ENCODE data around the gene CEP152.

CEP152 gene

GRCh38 chr15:48717458-48717857, 93.4 kb downstream of the CEP152 start:
- TF ChIP-seq ZNF792 (tag by site-specific recombination; IDR thresholded peaks at IDR 0.05) = no peak
- TF ChIP-seq SETDB1 (IDR thresholded peaks at IDR 0.05; ENCODE audit: insufficient read length, low read length) = no peak
- TF ChIP-seq ZNF777 (tag by site-specific recombination; IDR thresholded peaks at IDR 0.05; ENCODE audit: borderline replicate concordance) = no peak
- TF ChIP-seq GLI2 (tag by site-specific recombination; IDR thresholded peaks at IDR 0.05; ENCODE audit: borderline replicate concordance, low read depth) = no peak
- no peak for TF ChIP-seq MEIS1 (CRISPR knock-in tag; IDR thresholded peaks at IDR 0.05; ENCODE audit: borderline replicate concordance)
- TF ChIP-seq ZFP41 (tag by site-specific recombination; IDR thresholded peaks at IDR 0.05; ENCODE audit: borderline replicate concordance) = no peak
- no peak for TF ChIP-seq SCRT2 (tag by site-specific recombination; IDR thresholded peaks at IDR 0.05)
- TF ChIP-seq KLF16 (tag by site-specific recombination; IDR thresholded peaks at IDR 0.05) = no peak
- TF ChIP-seq ZNF2 (tag by site-specific recombination; IDR thresholded peaks at IDR 0.05) = no peak
- TF ChIP-seq ZBTB17 (tag by site-specific recombination; IDR thresholded peaks at IDR 0.05) = no peak
- no peak for TF ChIP-seq ZNF416 (tag by site-specific recombination; IDR thresholded peaks at IDR 0.05)
- TF ChIP-seq ZNF654 (tag by site-specific recombination; IDR thresholded peaks at IDR 0.05; ENCODE audit: low read depth) = no peak
- no peak for TF ChIP-seq ZNF266 (tag by site-specific recombination; IDR thresholded peaks at IDR 0.05; ENCODE audit: low read depth)
- no peak for TF ChIP-seq ZNF132 (tag by site-specific recombination; IDR thresholded peaks at IDR 0.05; ENCODE audit: borderline replicate concordance)
- H3K4me3 ChIP-seq (ENCODE audit: low read depth, low read length) = no peak overlapping the region
- no peaks in the 10 kb centered on the region for H3K36me3 ChIP-seq (ENCODE audit: control insufficient read depth in 2 of 2, insufficient read depth in 1 of 2, low read length in 2 of 2)
- ChIA-PET POLR2A (no interaction called here), CTCF (no interaction called here)
- no peaks in the 10 kb centered on the region for H3K9me3 ChIP-seq (ENCODE audit: control insufficient read depth, insufficient read depth, low read depth, low read length)
- no peaks in the 10 kb centered on the region for H3K4me1 ChIP-seq (ENCODE audit: control insufficient read depth, insufficient read depth, low read length)
- no peak overlapping the region for H3K27ac ChIP-seq (ENCODE audit: extremely low read depth, low read depth, low read length)

- Histone ChIP-seq H3K9me3 (ENCODE audit: control insufficient read depth, insufficient read depth, low read depth, low read length) (no peaks in the 10 kb centered on the region), H3K4me3 (ENCODE audit: low read depth, low read length) (no peak overlapping the region), H3K4me1 (ENCODE audit: control insufficient read depth, insufficient read depth, low read length) (no peaks in the 10 kb centered on the region), H3K36me3 (ENCODE audit: control insufficient read depth in 2 of 2, insufficient read depth in 1 of 2, low read length in 2 of 2) (no peaks in the 10 kb centered on the region), H3K27ac (ENCODE audit: extremely low read depth, low read depth, low read length) (no peak overlapping the region)
- CTCF ChIA-PET = no interaction called here
- POLR2A ChIA-PET = no interaction called here
- TF ChIP-seq HOXC10 (CRISPR knock-in tag; IDR thresholded peaks at IDR 0.05) = no peak
- no peak for TF ChIP-seq ZNF660 (tag by site-specific recombination; IDR thresholded peaks at IDR 0.05)
- no peak for TF ChIP-seq ZNF404 (tag by site-specific recombination; IDR thresholded peaks at IDR 0.05)
- TF ChIP-seq, protein P1, sequence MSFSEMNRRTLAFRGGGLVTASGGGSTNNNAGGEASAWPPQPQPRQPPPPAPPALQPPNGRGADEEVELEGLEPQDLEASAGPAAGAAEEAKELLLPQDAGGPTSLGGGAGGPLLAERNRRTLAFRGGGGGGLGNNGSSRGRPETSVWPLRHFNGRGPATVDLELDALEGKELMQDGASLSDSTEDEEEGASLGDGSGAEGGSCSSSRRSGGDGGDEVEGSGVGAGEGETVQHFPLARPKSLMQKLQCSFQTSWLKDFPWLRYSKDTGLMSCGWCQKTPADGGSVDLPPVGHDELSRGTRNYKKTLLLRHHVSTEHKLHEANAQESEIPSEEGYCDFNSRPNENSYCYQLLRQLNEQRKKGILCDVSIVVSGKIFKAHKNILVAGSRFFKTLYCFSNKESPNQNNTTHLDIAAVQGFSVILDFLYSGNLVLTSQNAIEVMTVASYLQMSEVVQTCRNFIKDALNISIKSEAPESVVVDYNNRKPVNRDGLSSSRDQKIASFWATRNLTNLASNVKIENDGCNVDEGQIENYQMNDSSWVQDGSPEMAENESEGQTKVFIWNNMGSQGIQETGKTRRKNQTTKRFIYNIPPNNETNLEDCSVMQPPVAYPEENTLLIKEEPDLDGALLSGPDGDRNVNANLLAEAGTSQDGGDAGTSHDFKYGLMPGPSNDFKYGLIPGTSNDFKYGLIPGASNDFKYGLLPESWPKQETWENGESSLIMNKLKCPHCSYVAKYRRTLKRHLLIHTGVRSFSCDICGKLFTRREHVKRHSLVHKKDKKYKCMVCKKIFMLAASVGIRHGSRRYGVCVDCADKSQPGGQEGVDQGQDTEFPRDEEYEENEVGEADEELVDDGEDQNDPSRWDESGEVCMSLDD (tag by site-specific recombination; IDR thresholded peaks at IDR 0.05) = no peak
- no peak for TF ChIP-seq ZNF426 (tag by site-specific recombination; IDR thresholded peaks at IDR 0.05)
- no peak for TF ChIP-seq ZNF561 (tag by site-specific recombination; IDR thresholded peaks at IDR 0.05; ENCODE audit: borderline replicate concordance)
- TF ChIP-seq ZNF19 (tag by site-specific recombination; IDR thresholded peaks at IDR 0.05; ENCODE audit: low read depth) = no peak
These were observed 98.3 kb downstream of the CEP152 start for GRCh38 chr15:48712546-48712945.

DNA sequence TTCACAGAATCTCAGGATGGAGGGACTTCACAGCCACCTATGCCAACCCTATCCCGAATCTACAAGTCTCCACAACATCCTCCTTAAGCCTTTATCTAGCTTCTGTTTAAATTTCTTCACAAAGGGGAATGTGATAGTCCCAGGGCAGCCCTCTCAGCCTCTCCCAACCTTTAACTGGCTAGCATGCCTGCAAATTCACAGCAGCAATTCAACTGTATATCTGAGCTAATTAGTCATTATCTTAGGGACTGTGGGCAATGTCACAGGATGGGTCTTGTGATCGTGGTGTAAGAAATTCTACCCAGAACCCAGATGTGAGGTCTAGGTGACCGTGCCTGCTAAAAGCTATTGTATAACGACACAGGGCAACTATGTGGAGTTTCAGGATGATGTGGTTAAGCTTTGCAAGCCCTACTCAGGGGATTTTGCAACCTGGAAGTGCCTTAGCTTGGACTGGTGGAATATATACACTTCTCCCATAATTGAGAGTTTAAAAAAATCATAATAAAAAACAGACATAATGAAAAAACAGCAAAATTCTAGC, 99.8 kb downstream of the CEP152 start:
- ChIA-PET CTCF (interaction anchor here (0.6 kb wide), 2 partner anchors 8 to 1327 kb away, joined by 3 read pairs; no protein-coding TSS in a partner anchor), POLR2A (interaction anchor here (0.6 kb wide), 1 partner anchor 26 kb away, joined by 4 read pairs; no protein-coding TSS in a partner anchor)
- H3K9me3 ChIP-seq (ENCODE audit: control insufficient read depth, insufficient read depth, low read depth, low read length) = no peaks in the 10 kb centered on the region
- no peak overlapping the region for H3K27ac ChIP-seq (ENCODE audit: extremely low read depth, low read depth, low read length)
- TF ChIP-seq, protein P2, sequence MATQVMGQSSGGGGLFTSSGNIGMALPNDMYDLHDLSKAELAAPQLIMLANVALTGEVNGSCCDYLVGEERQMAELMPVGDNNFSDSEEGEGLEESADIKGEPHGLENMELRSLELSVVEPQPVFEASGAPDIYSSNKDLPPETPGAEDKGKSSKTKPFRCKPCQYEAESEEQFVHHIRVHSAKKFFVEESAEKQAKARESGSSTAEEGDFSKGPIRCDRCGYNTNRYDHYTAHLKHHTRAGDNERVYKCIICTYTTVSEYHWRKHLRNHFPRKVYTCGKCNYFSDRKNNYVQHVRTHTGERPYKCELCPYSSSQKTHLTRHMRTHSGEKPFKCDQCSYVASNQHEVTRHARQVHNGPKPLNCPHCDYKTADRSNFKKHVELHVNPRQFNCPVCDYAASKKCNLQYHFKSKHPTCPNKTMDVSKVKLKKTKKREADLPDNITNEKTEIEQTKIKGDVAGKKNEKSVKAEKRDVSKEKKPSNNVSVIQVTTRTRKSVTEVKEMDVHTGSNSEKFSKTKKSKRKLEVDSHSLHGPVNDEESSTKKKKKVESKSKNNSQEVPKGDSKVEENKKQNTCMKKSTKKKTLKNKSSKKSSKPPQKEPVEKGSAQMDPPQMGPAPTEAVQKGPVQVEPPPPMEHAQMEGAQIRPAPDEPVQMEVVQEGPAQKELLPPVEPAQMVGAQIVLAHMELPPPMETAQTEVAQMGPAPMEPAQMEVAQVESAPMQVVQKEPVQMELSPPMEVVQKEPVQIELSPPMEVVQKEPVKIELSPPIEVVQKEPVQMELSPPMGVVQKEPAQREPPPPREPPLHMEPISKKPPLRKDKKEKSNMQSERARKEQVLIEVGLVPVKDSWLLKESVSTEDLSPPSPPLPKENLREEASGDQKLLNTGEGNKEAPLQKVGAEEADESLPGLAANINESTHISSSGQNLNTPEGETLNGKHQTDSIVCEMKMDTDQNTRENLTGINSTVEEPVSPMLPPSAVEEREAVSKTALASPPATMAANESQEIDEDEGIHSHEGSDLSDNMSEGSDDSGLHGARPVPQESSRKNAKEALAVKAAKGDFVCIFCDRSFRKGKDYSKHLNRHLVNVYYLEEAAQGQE (tag by site-specific recombination; IDR thresholded peaks at IDR 0.05) = no peak
- TF ChIP-seq PRDM1 (tag by site-specific recombination; IDR thresholded peaks at IDR 0.05) = no peak
- H3K4me1 ChIP-seq (ENCODE audit: control insufficient read depth, insufficient read depth, low read length) = no peaks in the 10 kb centered on the region
- H3K36me3 ChIP-seq (ENCODE audit: control insufficient read depth in 2 of 2, insufficient read depth in 1 of 2, low read length in 2 of 2) = no peaks in the 10 kb centered on the region
- no peak overlapping the region for H3K4me3 ChIP-seq (ENCODE audit: low read depth, low read length)

Data from HEK293 (cell line).